Stimulated activated CD8-positive, alpha-beta memory T cell treated with anti-CD3 and anti-CD28 coated beads, Interleukin-4, amount 100 ng/mL, for 48 hours (primary cell): Measurements from ENCODE around the gene APPL1.
A peak's percentile ranks its signal among the peaks of the same experiment; 100 is the strongest.

Experiments
- DNase-seq: peaks from one replicate; pipeline ENCODE4 v3.0.0-alpha.2; 2020

The APPL1 gene

DNA sequence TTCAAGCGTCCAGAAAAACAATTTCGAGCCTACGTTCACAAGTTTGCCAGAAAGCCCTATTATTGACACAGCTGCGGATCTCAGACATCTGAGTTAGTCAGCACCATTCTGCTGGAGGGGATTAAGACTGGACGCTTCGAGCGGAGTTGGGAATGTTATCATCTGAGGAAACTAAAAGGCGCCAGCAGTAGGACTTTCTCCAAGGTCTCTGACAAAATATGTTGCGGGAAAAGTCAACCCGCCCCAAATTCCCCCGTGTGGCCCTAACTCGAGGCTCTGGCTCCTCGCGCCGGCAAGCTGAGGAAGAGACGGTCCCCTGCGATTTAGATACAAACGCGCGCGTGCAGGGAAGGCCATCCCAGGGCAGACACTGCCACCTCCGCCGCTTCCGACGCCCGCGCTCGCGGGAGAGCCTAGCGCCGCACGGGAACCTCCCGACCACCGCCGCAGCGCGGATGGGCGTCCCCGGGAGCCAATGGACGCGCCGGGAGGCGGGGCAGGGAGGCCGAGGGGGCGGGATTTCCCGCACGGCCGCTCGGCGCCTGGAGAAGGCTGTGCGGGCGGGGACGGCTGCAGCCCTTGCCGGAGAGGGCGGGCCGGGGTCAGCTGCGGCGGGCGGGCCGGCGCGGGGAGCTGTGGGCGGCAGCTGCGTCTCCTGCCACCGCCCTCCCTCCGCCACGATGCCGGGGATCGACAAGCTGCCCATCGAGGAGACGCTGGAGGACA lies at the start of gene APPL1:
TSS of gene APPL1 (plus strand) at position 526 of the 726 bp plus-strand sequence. CDS start at position 681, 155 bp downstream.
- peak; percentile 93 for DNase-seq

DNA sequence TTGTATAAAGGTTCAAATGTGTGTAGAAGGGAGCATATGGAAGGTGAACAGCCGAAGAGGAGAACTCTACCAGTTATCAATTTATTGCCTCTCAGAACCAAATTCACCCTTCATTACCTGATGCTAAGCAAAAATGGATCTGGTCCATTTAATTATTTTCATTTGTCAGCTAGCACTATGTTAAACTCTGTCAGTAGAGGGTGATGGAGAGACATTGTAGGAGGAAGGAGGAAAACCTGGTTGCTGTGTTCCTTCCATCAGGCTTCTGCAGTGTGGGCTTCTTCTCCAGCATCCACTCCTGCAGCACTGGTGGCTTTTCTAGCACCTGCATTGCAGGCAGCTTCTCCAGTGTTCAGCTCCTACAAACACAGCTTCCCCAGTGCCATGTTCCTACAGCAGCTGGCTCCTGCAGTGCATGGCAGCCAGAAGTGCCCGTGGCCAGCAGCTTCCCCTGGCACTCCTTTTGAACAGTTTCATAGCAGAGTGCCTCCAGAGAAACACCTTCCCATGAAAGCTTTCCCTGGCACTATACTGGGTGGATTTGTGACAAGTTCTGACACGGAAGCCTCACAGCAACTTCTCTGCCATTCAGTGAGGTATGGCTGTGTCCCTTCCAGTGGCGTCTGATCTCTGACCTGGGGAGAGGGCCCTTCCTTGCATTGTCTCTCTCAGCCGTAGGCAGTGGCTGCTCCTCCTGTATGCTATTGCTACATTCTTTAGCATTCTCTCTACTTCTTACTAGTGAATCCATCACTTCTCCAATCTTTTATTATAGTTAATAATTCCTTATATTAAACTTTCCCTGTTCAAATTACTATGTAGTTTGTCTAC lies 47.7 kb upstream of the APPL1 start:
- DNase-seq: no peak

DNA sequence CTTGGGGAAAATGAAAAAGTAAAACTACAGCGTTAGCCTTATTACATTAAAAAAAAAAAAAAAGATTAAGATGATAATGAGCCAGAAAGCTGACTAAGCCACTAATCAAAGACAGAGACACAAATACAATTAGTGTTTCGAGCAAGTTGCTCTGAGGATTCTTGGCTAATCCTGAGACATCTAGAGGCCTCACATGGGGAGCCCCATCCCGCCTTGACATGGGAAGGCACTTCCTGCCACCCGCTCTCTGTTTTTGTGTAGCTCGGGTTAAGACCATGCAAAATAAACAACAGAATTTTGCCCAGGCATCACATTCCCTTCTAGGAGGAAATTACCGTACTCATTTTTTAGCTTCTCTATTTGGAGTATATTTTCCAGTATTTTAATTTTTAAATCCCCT lies 43.0 kb upstream of the APPL1 start:
- DNase-seq: no peak

DNA sequence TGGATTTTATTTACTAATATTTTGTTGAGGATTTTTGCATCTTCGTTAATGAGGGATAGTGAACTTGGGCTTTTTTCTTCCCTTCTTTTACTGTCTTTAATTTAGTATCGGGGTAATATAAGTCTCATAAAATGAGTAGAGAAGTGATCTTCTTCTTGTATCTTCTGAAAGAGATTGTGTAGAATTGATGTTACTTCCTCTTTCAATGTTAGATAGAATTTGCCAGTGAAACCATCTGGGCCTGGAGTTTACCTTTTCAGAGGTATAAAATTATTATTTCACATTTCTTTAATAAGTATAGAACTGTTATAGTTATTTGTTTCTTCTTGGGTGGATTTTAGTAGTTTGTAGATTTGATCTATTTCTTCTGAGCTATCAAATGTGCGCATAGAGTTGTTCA lies 35.5 kb upstream of the APPL1 start:
- DNase-seq: no peak

DNA sequence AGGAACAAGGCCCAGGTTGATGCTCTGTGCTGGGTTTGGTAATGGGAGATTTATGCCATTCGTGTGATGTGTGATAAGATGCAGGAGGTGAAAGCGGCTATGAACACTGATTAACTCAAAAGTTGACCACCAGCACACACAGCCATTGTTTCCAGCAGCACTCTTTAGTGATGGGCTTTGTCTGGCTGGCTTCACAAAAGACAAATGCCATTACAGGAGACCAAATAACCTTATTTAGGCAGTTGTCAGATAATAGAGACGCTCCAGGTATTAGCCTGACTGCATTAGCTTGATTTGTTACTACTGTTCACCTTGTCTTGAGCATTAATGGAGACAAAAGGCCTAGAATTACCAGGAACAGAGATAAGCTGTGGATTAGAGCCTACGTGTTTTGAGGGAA lies 32.9 kb upstream of the APPL1 start:
- DNase-seq: no peak

DNA sequence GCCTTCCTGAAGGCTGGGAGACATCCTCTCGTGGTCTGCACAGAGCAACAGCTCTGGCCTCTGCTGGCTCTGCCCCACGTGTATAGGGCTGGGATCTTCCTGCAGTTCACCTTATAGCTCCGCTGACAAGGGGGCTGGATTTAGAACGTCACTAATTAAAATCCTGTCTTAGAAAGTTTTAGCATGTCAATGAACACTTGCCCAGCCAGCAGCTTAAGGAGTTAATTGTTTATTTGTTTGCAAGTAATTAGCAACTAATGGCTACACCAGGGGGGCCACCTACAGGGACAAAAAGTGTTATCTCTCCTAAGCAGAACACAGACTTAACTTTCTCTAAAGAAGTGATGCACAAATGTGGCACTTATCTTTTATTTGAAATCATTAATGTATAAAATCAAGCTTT lies 27.6 kb upstream of the APPL1 start, which contains the start of gene HESX1:
TSS of gene HESX1 (minus strand) at position 84 of the 403 bp plus-strand sequence. CDS start at position 24, 60 bp downstream.
- DNase-seq: no peak

- DNase-seq: no peak
Measured at GRCh38 chr3:57206423-57206822, 21.1 kb upstream of the APPL1 start.

- DNase-seq: no peak
Measured at GRCh38 chr3:57221883-57222282, 5.6 kb upstream of the APPL1 start.

DNA sequence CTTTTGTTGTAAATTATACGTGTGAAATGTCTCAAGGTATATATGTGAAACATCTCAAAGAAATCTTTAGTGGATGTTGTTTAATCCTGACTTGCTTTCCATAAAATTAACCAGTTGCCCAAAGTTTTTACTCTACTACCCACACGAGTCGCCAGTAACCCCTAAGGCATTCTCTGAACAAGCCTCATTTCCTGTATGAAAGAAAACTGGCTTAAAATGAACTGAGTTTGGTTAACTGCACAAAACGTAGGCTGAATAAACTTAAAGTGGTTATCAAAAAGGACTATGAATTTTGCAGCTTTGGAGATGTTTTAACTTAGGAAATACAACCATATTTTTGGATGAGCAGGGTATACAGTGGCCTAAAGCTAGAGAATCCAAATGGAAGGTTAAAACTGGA lies 2.7 kb upstream of the APPL1 start:
- no peak for DNase-seq

DNA sequence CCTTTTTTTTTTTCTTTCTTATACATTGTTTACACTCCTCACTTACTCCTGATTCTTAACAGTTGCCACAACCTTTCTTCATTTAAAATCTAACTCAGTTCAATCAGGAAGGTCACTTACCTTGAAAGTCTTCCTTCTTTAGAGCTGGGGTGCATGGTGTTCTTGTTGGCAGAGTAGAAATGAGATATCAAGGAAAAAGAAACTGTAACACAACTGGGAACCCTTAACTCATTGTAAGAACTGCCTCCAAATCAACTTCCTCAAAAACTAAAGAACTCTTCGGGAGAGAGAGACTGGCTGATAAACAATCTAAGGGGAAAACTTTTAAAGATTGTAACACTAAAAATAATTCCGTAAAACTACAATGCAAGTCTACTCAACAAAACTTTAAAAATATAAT lies 1.4 kb upstream of the APPL1 start:
- no peak for DNase-seq

DNA sequence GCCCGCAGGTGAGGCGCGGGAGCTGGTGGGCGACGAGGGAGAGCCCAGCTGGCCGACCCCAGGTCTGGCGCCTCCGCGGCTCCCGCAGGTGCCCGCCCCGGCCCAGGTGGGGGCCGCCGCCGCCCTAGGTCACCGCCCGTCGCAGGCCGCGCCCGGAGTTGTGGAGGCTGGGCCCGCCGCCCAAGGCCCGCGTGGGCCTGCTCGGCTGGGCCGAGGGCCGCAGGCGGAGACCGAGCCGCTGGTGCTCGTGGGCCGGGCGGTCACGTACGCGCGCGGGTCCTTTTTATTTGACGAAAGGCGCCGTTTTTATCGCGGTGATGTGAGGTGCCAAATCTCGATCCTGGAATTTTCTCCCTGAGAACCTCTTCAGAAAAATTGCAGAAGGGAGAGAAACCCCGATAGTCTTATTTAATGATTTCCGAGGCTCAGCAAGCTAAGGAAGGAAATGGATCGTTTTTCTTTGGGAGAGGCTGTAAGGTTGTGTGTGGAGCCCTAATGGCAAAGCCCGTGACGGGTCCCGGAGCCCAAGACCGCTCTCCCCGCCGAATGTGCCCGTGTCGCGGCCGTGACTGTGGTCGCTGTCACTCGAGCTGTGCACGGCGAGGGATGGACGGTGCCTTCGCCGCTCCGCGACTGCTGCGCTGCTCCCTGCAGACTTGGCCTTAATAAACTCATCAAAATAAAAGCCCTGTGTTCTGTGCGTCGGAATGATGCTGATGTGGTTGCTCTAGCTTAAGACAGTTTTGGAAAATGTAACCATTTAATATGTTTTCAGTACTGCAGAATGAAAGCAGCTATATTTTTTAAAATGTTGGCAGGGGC lies 612 bp downstream of the APPL1 start:
- peak; percentile 58 for DNase-seq

DNA sequence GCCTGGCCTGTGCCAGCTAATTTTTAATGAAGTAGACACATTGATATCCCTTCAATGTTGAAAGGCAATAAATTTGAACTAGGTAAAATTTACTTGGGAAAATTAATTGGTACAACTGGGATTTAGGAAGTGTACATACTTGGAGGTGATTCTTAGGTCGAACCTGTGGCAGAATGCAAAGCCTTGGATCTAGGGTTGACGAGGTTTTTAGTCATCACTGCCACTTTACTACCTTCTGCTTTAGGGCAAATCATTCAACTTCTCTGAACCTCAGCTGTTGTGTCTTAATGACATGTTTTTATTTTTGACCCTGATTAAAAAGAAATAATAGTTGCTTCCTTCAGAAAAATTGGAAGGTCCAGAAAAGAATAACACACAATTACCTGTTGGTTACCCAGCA lies 2.5 kb downstream of the APPL1 start:
- DNase-seq: no peak

DNA sequence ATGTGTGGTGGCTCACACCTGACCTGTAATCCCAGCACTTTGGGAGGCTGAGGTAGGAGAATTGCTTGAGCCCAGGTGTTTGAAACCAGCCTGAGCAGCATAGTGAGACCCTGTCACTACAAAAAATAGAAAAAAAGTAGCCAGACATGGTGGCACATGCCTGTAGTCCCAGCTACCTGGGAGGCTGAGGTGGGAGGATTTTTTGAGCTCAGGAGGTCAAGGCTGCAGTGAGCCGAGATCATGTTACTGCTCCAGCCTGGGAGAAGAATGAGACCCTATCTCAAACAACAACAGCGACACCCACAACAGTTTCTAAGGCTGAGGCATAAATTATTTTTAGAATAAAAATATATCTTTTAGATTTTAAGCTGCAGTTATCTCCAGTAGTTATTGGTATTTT lies 6.3 kb downstream of the APPL1 start:
- DNase-seq: no peak

GRCh38 chr3:57234613-57235575 lies 7.4 kb downstream of the APPL1 start:
- no peak for DNase-seq

DNA sequence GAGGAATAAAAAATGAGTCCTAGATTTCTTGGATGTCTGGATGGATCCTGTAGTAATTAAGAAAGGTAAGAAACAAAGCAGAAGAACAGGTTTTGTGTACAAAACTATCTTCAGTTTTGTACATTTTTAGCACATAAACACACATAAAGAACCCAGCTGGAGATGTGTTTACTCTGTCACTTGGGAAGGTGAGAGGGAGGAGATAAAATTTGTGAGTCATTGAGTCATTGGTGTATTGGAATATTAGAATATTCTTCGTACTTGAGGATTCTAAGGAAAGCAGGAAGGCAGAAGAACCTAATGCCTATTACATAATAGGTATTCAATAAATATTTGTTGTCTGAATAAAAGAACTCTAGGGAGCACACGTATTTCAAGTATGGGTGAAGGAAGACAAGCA lies 17.4 kb downstream of the APPL1 start:
- DNase-seq: no peak

DNA sequence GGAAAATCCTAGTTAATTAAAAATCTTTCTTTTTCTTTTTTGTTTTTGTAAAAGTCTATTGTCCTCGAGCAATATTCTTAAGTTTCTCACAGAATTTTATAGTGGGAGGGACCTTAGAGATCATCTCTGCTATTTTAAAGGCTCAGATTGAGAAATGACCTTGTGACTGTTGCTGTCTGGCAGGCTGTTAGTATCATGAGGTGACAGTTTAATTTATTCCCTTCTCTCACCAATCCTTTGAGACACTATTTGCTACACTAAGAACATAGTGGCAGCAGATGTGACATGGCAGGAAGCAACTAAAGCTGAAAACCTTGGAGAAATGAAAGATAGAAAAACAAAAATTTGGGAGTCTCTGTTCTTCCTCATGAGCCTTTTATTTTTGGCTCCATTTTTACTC lies 24.9 kb downstream of the APPL1 start:
- DNase-seq: no peak

- DNase-seq: no peak
Measured at GRCh38 chr3:57256844-57257243, 29.3 kb downstream of the APPL1 start.

GRCh38 chr3:57257678-57258077 lies 30.1 kb downstream of the APPL1 start:
- no peak for DNase-seq

- no peak for DNase-seq
Measured at GRCh38 chr3:57261119-57261518, 33.6 kb downstream of the APPL1 start.

DNA sequence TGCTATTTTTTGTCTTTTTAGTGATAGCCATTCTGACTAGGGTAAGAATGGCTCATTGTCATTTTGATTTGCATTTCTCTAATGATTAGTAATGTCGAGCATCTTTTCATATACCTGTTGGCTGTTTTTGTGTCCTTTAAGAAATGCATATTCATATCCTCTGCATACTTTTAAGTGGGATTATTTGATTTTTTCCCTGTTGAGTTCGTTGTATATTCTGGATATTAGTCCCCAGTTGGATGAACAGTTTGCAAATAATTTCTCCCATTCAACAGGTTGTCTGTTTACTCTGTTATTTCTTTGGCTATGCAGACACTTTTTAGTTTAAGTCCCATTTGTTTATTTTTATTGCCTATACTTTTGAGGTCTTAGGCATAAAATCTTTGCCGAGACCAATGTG lies 34.4 kb downstream of the APPL1 start:
- DNase-seq: no peak

GRCh38 chr3:57268416-57268815 lies 40.9 kb downstream of the APPL1 start:
- no peak for DNase-seq

- no peak for DNase-seq
Measured at GRCh38 chr3:57274845-57275244, 47.3 kb downstream of the APPL1 start.
